Spinal cord (tissue), 10 donors: ENCODE measurements around the gene FGFR4. TPM values are rescaled to one million over a fixed set of nuclear protein-coding genes. Genes with fewer than 3 reads are reported as not detected.
A peak's percentile ranks its signal among the peaks of the same experiment; 100 is the strongest.
"Not testable (repeated sequence)": the region's sequence is repeated elsewhere in the genome, so short reads cannot be mapped to it uniquely, and the experiment has no call there.

Experiments used
- DNase-seq, 6 donors: peaks; one replicate each; pipeline versions ENCODE4 v3.0.0 to v3.0.0-alpha.2; 2013 to 2015; ENCODE audit warnings: low spot score in 6 of 6, low read depth in 4 of 6
- H3K27ac ChIP-seq: one replicate; pipeline ENCODE4 v1.5.1; 2013; ENCODE audit warnings: low read depth, low read length, control low read depth
- H3K27me3 ChIP-seq: one replicate; pipeline ENCODE4 v1.6.1; 2013; ENCODE audit warnings: low read length; ENCODE audit not compliant: control insufficient read depth, insufficient read depth
- H3K36me3 ChIP-seq: one replicate; pipeline ENCODE4 v1.6.1; 2013; ENCODE audit warnings: low read length; ENCODE audit not compliant: control insufficient read depth, insufficient read depth
- H3K4me1 ChIP-seq: one replicate; pipeline ENCODE4 v1.6.1; 2013; ENCODE audit warnings: low read length; ENCODE audit not compliant: control insufficient read depth, insufficient read depth
- H3K4me3 ChIP-seq: one replicate; pipeline ENCODE4 v1.5.1; 2013; ENCODE audit warnings: low read depth, low read length, control low read depth
- H3K9me3 ChIP-seq: one replicate; pipeline ENCODE4 v1.6.1; 2013; ENCODE audit warnings: low read length; ENCODE audit not compliant: control insufficient read depth, insufficient read depth
- WGBS: methylation state at CpG from one replicate; pipeline ENCODE4 v1.1.5; 2013; ENCODE audit warnings: missing lambda C conversion rate; ENCODE audit not compliant: insufficient coverage; 5-methylcytosine and 5-hydroxymethylcytosine counted together
- long read RNA-seq, 4 donors: transcript quantifications; one replicate each; lab custom pipeline, GENCODE V29; 2026
- polyA plus RNA-seq, 2 donors: library from polyadenylated mRNA; unstranded; fragments of 120-200 nt; gene quantifications; one replicate each; pipeline ENCODE4 v1.2.1, GENCODE V29; 2013; ENCODE audit not compliant: insufficient read length in 2 of 2
- total RNA-seq, 2 donors: library from RNA; depleted of rRNA in 1 of 2; stranded (reverse); fragments of 120-200 nt in 1 of 2; fragments of >200 nt in 1 of 2; gene quantifications; one replicate each; pipeline versions ENCODE4 v1.2.3 to v1.2.4, GENCODE V29; 2013 to 2014
- donor health status: healthy.

Gene FGFR4
- total RNA-seq (1 to 10 TPM; 1.1 to 3.6 TPM), polyA plus RNA-seq (1 to 10 TPM; 4.8 to 8.0 TPM)
- long read RNA-seq, donor 1, partial matches to known transcripts = 0 of 1 reads
- long read RNA-seq, donor 1, other reads (novel, unspliced or antisense) = 0 of 1 reads
- long read RNA-seq, donor 2 = 0 reads
- long read RNA-seq, donor 3 = 0 reads
- long read RNA-seq, donor 4, transcript FGFR4-207 (18 exons, 2,638 nt) = major isoform, 6 of 88 reads
- long read RNA-seq, donor 4, transcript FGFR4-204 (3 exons, 712 nt) = major isoform, 6 of 88 reads
- long read RNA-seq, donor 4, transcript FGFR4-215 (2 exons, 445 nt) = major isoform, 6 of 88 reads
- long read RNA-seq, donor 4, partial matches to known transcripts = 66 of 88 reads
- long read RNA-seq, donor 4, other reads (novel, unspliced or antisense) = 0 of 88 reads

- peaks cover under 1% of the 10 kb centered on the region for H3K36me3 ChIP-seq
- peaks cover 41% of the 10 kb centered on the region for H3K4me1 ChIP-seq
- peaks cover 5% of the 10 kb centered on the region for H3K27me3 ChIP-seq
- no peaks in the 10 kb centered on the region for H3K9me3 ChIP-seq
- H3K27ac ChIP-seq = no peak within 1 kb of the TSS
- peak in 2 of 6 donors; percentile 60 to 65 for DNase-seq
- under 1% methylated on average over 55 of the region's 68 CpGs for WGBS
- H3K4me3 ChIP-seq = no peak within 1 kb of the TSS
Measured at GRCh38 chr5:177086654-177087397, at the start of gene FGFR4. Gene FGFR4 (plus strand): TSS chr5:177086915. CDS start chr5:177089603, 2,688 bp downstream.

GRCh38 chr5:177036921-177037320, 49.8 kb upstream of the FGFR4 start:
- peaks cover 5% of the 10 kb centered on the region for H3K4me1 ChIP-seq
- DNase-seq = no peak
- peaks cover 11% of the 10 kb centered on the region for H3K36me3 ChIP-seq
- H3K4me3 ChIP-seq = no peak overlapping the region
- H3K27me3 ChIP-seq = no peaks in the 10 kb centered on the region
- H3K9me3 ChIP-seq = no peaks in the 10 kb centered on the region
- 81% methylated on average over 5 of the region's 5 CpGs for WGBS
- H3K27ac ChIP-seq = no peak overlapping the region

- Histone ChIP-seq H3K36me3 (peaks cover 33% of the 10 kb centered on the region), H3K27me3 (no peaks in the 10 kb centered on the region), H3K4me1 (peaks cover 2% of the 10 kb centered on the region), H3K27ac (no peak overlapping the region), H3K9me3 (no peaks in the 10 kb centered on the region), H3K4me3 (no peak overlapping the region)
- peak in 2 of 6 donors; percentile 13 to 29 for DNase-seq
- 100% methylated on average over 2 of the region's 3 CpGs for WGBS
Measured at GRCh38 chr5:177040814-177041420, 45.8 kb upstream of the FGFR4 start.

GRCh38 chr5:177041936-177042335, 44.8 kb upstream of the FGFR4 start:
- 100% methylated on average over 1 of the region's 2 CpGs for WGBS
- Histone ChIP-seq H3K36me3 (peaks cover 37% of the 10 kb centered on the region), H3K27ac (no peak overlapping the region)

GRCh38 chr5:177043114-177043513, 43.6 kb upstream of the FGFR4 start:
- peaks cover 45% of the 10 kb centered on the region for H3K36me3 ChIP-seq
- H3K9me3 ChIP-seq = no peaks in the 10 kb centered on the region
- H3K4me1 ChIP-seq = no peaks in the 10 kb centered on the region
- H3K27ac ChIP-seq = no peak overlapping the region
- no peaks in the 10 kb centered on the region for H3K27me3 ChIP-seq
- no peak overlapping the region for H3K4me3 ChIP-seq
- DNase-seq = no peak
- WGBS = 94% methylated on average over 5 of the region's 6 CpGs

More at GRCh38 chr5:177041936-177042335, 44.8 kb upstream of the FGFR4 start:
- H3K27me3 ChIP-seq = no peaks in the 10 kb centered on the region
- H3K4me1 ChIP-seq = no peaks in the 10 kb centered on the region
- no peak for DNase-seq
- no peaks in the 10 kb centered on the region for H3K9me3 ChIP-seq
- no peak overlapping the region for H3K4me3 ChIP-seq

- H3K36me3 ChIP-seq = peaks cover 53% of the 10 kb centered on the region
- no peaks in the 10 kb centered on the region for H3K27me3 ChIP-seq
- no peak overlapping the region for H3K4me3 ChIP-seq
- no peaks in the 10 kb centered on the region for H3K4me1 ChIP-seq
- 72% methylated on average over 1 of the region's 1 CpG for WGBS
- DNase-seq = no peak
- no peak overlapping the region for H3K27ac ChIP-seq
- H3K9me3 ChIP-seq = no peaks in the 10 kb centered on the region
Measured at GRCh38 chr5:177043958-177044357, 42.8 kb upstream of the FGFR4 start.

- H3K27me3 ChIP-seq = no peaks in the 10 kb centered on the region
- no peaks in the 10 kb centered on the region for H3K9me3 ChIP-seq
- DNase-seq = no peak
- H3K4me3 ChIP-seq = no peak overlapping the region
- H3K27ac ChIP-seq = no peak overlapping the region
- no peaks in the 10 kb centered on the region for H3K4me1 ChIP-seq
- 100% methylated on average over 1 of the region's 1 CpG for WGBS
- H3K36me3 ChIP-seq = peaks cover 58% of the 10 kb centered on the region
Measured at GRCh38 chr5:177044641-177045040, 42.1 kb upstream of the FGFR4 start.

GRCh38 chr5:177045631-177046030, 41.1 kb upstream of the FGFR4 start:
- H3K4me3 ChIP-seq = no peak overlapping the region
- 86% methylated on average over 3 of the region's 4 CpGs for WGBS
- no peaks in the 10 kb centered on the region for H3K4me1 ChIP-seq
- no peak for DNase-seq
- no peak overlapping the region for H3K27ac ChIP-seq
- H3K27me3 ChIP-seq = no peaks in the 10 kb centered on the region
- peaks cover 66% of the 10 kb centered on the region for H3K36me3 ChIP-seq
- H3K9me3 ChIP-seq = no peaks in the 10 kb centered on the region

- H3K9me3 ChIP-seq, DNase-seq, H3K4me1 ChIP-seq, H3K4me3 ChIP-seq, H3K27me3 ChIP-seq, H3K27ac ChIP-seq: not testable (repeated sequence)
- peaks cover 74% of the 10 kb centered on the region for H3K36me3 ChIP-seq
- WGBS = no CpG with 5 or more reads among the region's 7 CpGs
Measured at GRCh38 chr5:177048531-177048930, 38.2 kb upstream of the FGFR4 start.
